Keratinocyte (primary cell): ENCODE results near the gene CFAP58. TPM values are rescaled to one million over a fixed set of nuclear protein-coding genes. Genes with fewer than 3 reads are reported as not detected.
A peak's percentile ranks its signal among the peaks of the same experiment; 100 is the strongest.

Experiments
- DNase-seq: peaks from one replicate; pipeline ENCODE4 v3.0.0-alpha.2; 2011; ENCODE audit warnings: low read depth, missing footprints, low spot score
- FAIRE-seq: peaks from 2 replicates; lab custom pipeline; 2011; peaks lifted over from hg19 to GRCh38; lab: Jason Lieb, UNC
- H2AFZ ChIP-seq: 2 replicates; pipeline ENCODE4 v1.6.0; 2012; ENCODE audit warnings: low read length, control low read depth, inconsistent platforms; ENCODE audit not compliant: control insufficient read depth
- H3K27ac ChIP-seq: 2 replicates; pipeline ENCODE4 v1.5.1; 2011; ENCODE audit warnings: low read length; ENCODE audit not compliant: control insufficient read depth, insufficient read depth
- H3K27me3 ChIP-seq: 3 replicates; pipeline ENCODE4 v1.6.0; 2011; ENCODE audit warnings: low read length; ENCODE audit not compliant: control insufficient read depth, insufficient read depth; ENCODE audit errors: extremely low read depth
- H3K36me3 ChIP-seq, 2 experiments: 2 replicates in 1 of 2; 3 replicates in 1 of 2; pipeline ENCODE4 v1.5.1; 2011; ENCODE audit warnings: low read length in 2 of 2, mild to moderate bottlenecking in 1 of 2; ENCODE audit not compliant: control insufficient read depth in 2 of 2, insufficient read depth in 2 of 2; ENCODE audit errors: extremely low read depth in 1 of 2
- H3K4me1 ChIP-seq: 3 replicates; pipeline ENCODE4 v1.5.1; 2011; ENCODE audit warnings: low read length; ENCODE audit not compliant: control insufficient read depth, insufficient read depth; ENCODE audit errors: extremely low read depth
- H3K4me2 ChIP-seq: 3 replicates; pipeline ENCODE4 v1.6.0; 2011; ENCODE audit warnings: low read depth, low read length; ENCODE audit not compliant: control insufficient read depth, insufficient read depth; ENCODE audit errors: extremely low read depth
- H3K4me3 ChIP-seq, 3 experiments: fragments of 200-600 bp in 1 of 3; sonication (generic) in 1 of 3; 2 replicates in 2 of 3; 3 replicates in 1 of 3; pipeline ENCODE4 v1.5.1; 2011 to 2016; ENCODE audit warnings: low read length in 3 of 3, mild to moderate bottlenecking in 3 of 3, control low read depth in 2 of 3, inconsistent platforms in 1 of 3, low read depth in 1 of 3, mixed read lengths in 1 of 3, mixed run types in 1 of 3, moderate library complexity in 1 of 3; ENCODE audit not compliant: control insufficient read depth in 2 of 3, insufficient read depth in 2 of 3; ENCODE audit errors: extremely low read depth in 1 of 3
- H3K79me2 ChIP-seq: 2 replicates; pipeline ENCODE4 v1.6.0; 2012; ENCODE audit warnings: low read length; ENCODE audit not compliant: control insufficient read depth, insufficient read depth
- H3K9ac ChIP-seq: 3 replicates; pipeline ENCODE4 v1.6.0; 2011; ENCODE audit warnings: low read length; ENCODE audit not compliant: control insufficient read depth, insufficient read depth; ENCODE audit errors: extremely low read depth
- H3K9me1 ChIP-seq: 3 replicates; pipeline ENCODE4 v1.6.0; 2011; ENCODE audit warnings: low read length; ENCODE audit not compliant: control insufficient read depth, insufficient read depth; ENCODE audit errors: extremely low read depth
- H3K9me3 ChIP-seq: 2 replicates; pipeline ENCODE4 v1.5.1; 2012; ENCODE audit warnings: low read depth, low read length; ENCODE audit not compliant: control insufficient read depth
- H4K20me1 ChIP-seq: 3 replicates; pipeline ENCODE4 v1.6.0; 2011; ENCODE audit warnings: low read length; ENCODE audit not compliant: control insufficient read depth, insufficient read depth; ENCODE audit errors: extremely low read depth
- CTCF ChIP-seq, 3 experiments: IDR thresholded peaks in 1 of 3; conservative IDR thresholded peaks in 1 of 3; optimal IDR thresholded peaks in 1 of 3; 2 replicates in 2 of 3; 3 replicates in 1 of 3; pipeline versions ENCODE3 to v1.5.1; 2011; ENCODE audit warnings: low read length in 3 of 3, mild to moderate bottlenecking in 3 of 3, moderate library complexity in 2 of 3, control low read depth in 1 of 3, inconsistent platforms in 1 of 3; ENCODE audit not compliant: insufficient read depth in 2 of 3; ENCODE audit errors: extremely low read depth in 1 of 3
- EZH2 ChIP-seq: IDR thresholded peaks from one replicate; pipeline ENCODE4 v1.6.1; 2012; ENCODE audit warnings: inconsistent platforms, mild to moderate bottlenecking, low read length, moderate library complexity
- dilution Hi-C: fragments of 300-500 bp; cut with MboI; formaldehyde crosslinking; loops from one replicate; pipeline ENCODE4 v1.7.0; 2020; ENCODE audit warnings: low sequenced_read_pairs; ENCODE audit not compliant: extremely low pct_ligation_motif_present
- polyA plus RNA-seq, 5 experiments: library from polyadenylated mRNA; depleted of rRNA in 3 of 5; stranded (reverse) in 3 of 5; stranded (forward) in 1 of 5; unstranded in 1 of 5; fragments of >200 nt; gene quantifications; 1 replicate in 1 of 5; 2 replicates in 3 of 5; 3 replicates in 1 of 5; pipeline versions ENCODE4 v1.2.1 to v1.2.3, GENCODE V29; 2011 to 2012; ENCODE audit warnings: missing spikeins in 2 of 5, low read depth in 1 of 5, low replicate concordance in 1 of 5

CFAP58 gene
- polyA plus RNA-seq, 1 donor (not counting 4 experiments of a cell fraction or from before 2014, with no cell fraction given), result 2.3 TPM

DNA sequence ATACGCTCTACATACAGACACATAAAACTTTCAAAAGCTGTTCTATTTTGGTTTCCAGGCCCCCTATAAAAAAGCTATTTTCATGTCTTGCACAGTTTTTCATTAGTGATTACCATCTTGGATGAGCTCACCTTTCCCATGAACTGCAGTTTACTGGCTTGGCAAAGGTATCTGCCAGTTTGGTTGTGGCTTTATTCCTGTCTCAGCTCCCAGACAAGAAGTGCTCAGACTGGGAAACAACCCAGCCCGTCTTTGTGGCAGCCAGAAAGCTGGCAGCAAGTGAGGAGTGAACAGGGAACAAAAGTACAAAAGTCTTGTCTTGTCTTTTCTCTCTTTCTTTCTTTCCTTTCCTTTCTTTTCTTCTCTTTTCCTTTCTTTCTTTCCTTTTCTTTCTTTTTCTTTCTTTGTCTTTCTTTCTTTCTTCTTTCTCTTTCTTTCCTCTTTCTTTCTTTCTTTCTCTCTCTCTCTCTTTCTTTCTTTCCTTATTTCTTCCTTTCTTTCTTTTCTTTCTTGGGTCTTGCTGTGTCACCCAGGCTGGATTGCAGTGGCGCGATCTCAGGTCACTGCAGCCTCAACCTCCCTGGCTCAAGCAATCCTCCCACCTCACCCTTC lies 138.8 kb downstream of the CFAP58 start:
- DNase-seq (no peak), FAIRE-seq (peak; percentile 9)
- dilution Hi-C loops, result no loop called here
- H3K4me1 ChIP-seq, result no peaks in the 10 kb centered on the region
- no peaks in the 10 kb centered on the region for H3K9me1 ChIP-seq
- no peak overlapping the region for H3K27ac ChIP-seq
- no peak overlapping the region for H3K4me2 ChIP-seq
- no peaks in the 10 kb centered on the region for H4K20me1 ChIP-seq
- H3K36me3 ChIP-seq, result no peaks in the 10 kb centered on the region
- H3K27me3 ChIP-seq, result no peaks in the 10 kb centered on the region
- H3K9ac ChIP-seq, result no peak overlapping the region
- no peaks in the 10 kb centered on the region for H3K9me3 ChIP-seq
- no peak overlapping the region for H3K4me3 ChIP-seq
- no peak overlapping the region for H2AFZ ChIP-seq
- TF ChIP-seq EZH2 (no peak), CTCF (optimal IDR thresholded peaks at IDR 0.05 in 1 of 3, IDR thresholded peaks at IDR 0.05 in 1 of 3, conservative IDR thresholded peaks at IDR 0.05 in 1 of 3; ENCODE audit: extremely low read depth in 1 of 3, insufficient read depth in 2 of 3, low read length in 3 of 3) (no peak)
- no peaks in the 10 kb centered on the region for H3K79me2 ChIP-seq

GRCh38 chr10:104498347-104499081 lies 144.9 kb downstream of the CFAP58 start:
- H3K27me3 ChIP-seq, result peaks cover 11% of the 10 kb centered on the region
- H3K9me1 ChIP-seq, result no peaks in the 10 kb centered on the region
- no peaks in the 10 kb centered on the region for H3K36me3 ChIP-seq
- no peaks in the 10 kb centered on the region for H3K4me1 ChIP-seq
- no peak for TF ChIP-seq EZH2
- no peak for TF ChIP-seq CTCF (optimal IDR thresholded peaks at IDR 0.05 in 1 of 3, IDR thresholded peaks at IDR 0.05 in 1 of 3, conservative IDR thresholded peaks at IDR 0.05 in 1 of 3; ENCODE audit: extremely low read depth in 1 of 3, insufficient read depth in 2 of 3, low read length in 3 of 3)
- dilution Hi-C loops, result no loop called here
- FAIRE-seq (no peak), DNase-seq (no peak)
- no peak overlapping the region for H2AFZ ChIP-seq
- no peaks in the 10 kb centered on the region for H3K79me2 ChIP-seq
- H3K4me2 ChIP-seq, result no peak overlapping the region
- no peak overlapping the region for H3K9ac ChIP-seq
- no peak overlapping the region for H3K27ac ChIP-seq
- no peaks in the 10 kb centered on the region for H4K20me1 ChIP-seq
- no peaks in the 10 kb centered on the region for H3K9me3 ChIP-seq
- H3K4me3 ChIP-seq, result no peak overlapping the region
